ENCODE measurements around the gene TRIM8. TPM values are rescaled to one million over a fixed set of nuclear protein-coding genes. Genes with fewer than 3 reads are reported as not detected.
A peak's percentile ranks its signal among the peaks of the same experiment; 100 is the strongest.

The TRIM8 gene
- total and polyA plus RNA-seq, 2 of the 8 experiments (the other 6 are each of a cell fraction or from before 2014, with no cell fraction given), result 24.9 to 38.8 TPM

DNA sequence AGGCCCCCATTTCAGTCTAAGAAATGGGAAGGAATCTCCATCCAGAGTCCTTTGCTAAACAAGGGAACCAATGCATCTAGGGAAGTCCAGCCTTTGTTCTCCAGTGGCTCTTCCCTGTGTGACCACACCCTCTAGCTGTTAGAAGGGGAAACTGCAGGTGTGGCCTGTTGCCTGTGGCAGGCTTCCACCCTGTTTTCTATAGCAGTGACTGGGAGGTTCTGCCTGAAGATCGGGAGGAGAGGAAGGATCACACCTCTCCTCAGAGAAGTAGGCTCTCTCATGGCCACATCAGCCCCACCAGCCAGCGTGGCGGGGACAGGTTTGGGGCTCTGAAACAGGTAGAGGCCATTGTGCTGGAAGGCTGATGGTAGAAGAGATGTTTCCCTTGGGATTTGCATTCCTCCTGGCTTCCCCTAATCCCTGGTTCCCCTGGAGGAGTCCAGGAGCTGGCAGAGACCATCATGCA is 47.7 kb upstream of the TRIM8 start:
- peaks cover 0 to 2% (median 0%) of the 10 kb centered on the region in 4 experiments; a peak in 1 of 8 replicates for H3K36me3 ChIP-seq (ENCODE audit: control insufficient read depth in 2 of 4, insufficient read depth in 4 of 4, low read length in 3 of 4)
- no peak overlapping the region for H4K5ac ChIP-seq (ENCODE audit: insufficient read length, low read depth, low read length)
- CTCF ChIA-PET (ENCODE audit: partially characterized antibody), result interaction anchor here (0.6 to 6.2 kb wide), 26 partner anchors 9 to 1574 kb away, joined by 3 to 69 read pairs (median 4); partner anchors contain the start of genes SUFU and TRIM8
- no peak overlapping the region for H3K14ac ChIP-seq (ENCODE audit: insufficient read length)
- POLR2A ChIA-PET (ENCODE audit: partially characterized antibody), result no interaction called here
- H4K8ac ChIP-seq (ENCODE audit: extremely low read depth, insufficient read depth, low read length), result no peak overlapping the region
- no peak overlapping the region for H2AFZ ChIP-seq (ENCODE audit: low read length)
- H3K23me2 ChIP-seq (ENCODE audit: low read depth, low read length), result no peaks in the 10 kb centered on the region
- H2AK5ac ChIP-seq (ENCODE audit: low read depth, low read length), result no peak overlapping the region
- no peak overlapping the region for H3K4me2 ChIP-seq (ENCODE audit: insufficient read depth in 1 of 2, low read depth in 2 of 2, low read length in 2 of 2)
- FAIRE-seq (peak; percentile 90), DNase-seq (ENCODE audit: low read depth in 1 of 2, low spot score in 2 of 2) (peak in 1 of 2 experiments; percentile 65)
- 52% methylated on average over 3 of the region's 3 CpGs; no CpG with 5 or more reads in 1 of the 2 experiments for WGBS, 2 experiments (ENCODE audit: extremely low coverage in 1 of 2, insufficient coverage in 1 of 2, insufficient read length in 1 of 2, insufficient replicate concordance in 2 of 2, low coverage in 1 of 2, low lambda C conversion rate in 2 of 2, missing lambda C conversion rate in 1 of 2)
- H2BK12ac ChIP-seq (ENCODE audit: low read depth, low read length), result no peak overlapping the region
- H2BK15ac ChIP-seq (ENCODE audit: low read length), result no peak overlapping the region
- no peak overlapping the region for H3K4ac ChIP-seq (replicated peaks; ENCODE audit: insufficient read length, low read depth, low read length)
- no peak overlapping the region for H3K9ac ChIP-seq (replicated peaks in 1 of 4; ENCODE audit: extremely low read depth in 1 of 4, low read depth in 3 of 4, low read length in 3 of 4)
- H4K20me1 ChIP-seq (replicated peaks in 1 of 2; ENCODE audit: control insufficient read depth in 1 of 2, insufficient read depth in 2 of 2, low read length in 2 of 2), result peaks cover 1% of the 10 kb centered on the region in 2 experiments
- H3K9me3 ChIP-seq (ENCODE audit: insufficient read depth in 2 of 2, low read depth in 1 of 2, low read length in 1 of 2), result no peaks in the 10 kb centered on the region
- no peaks in the 10 kb centered on the region for H3K79me2 ChIP-seq (ENCODE audit: control insufficient read depth in 1 of 2, insufficient read depth in 2 of 2, low read length in 2 of 2)
- no peak overlapping the region for H3K27ac ChIP-seq (ENCODE audit: low read depth, low read length)
- H2BK5ac ChIP-seq (ENCODE audit: low read depth, low read length), result no peak overlapping the region
- peaks cover 0 to 2% (median 0%) of the 10 kb centered on the region in 4 experiments; a peak in 3 of 7 replicates for H3K4me1 ChIP-seq (replicated peaks in 1 of 4; ENCODE audit: control insufficient read depth in 3 of 4, insufficient read depth in 4 of 4, low read length in 3 of 4)
- H3K4me3 ChIP-seq (ENCODE audit: extremely low read depth in 1 of 4, insufficient read depth in 2 of 4, low read depth in 3 of 4, low read length in 4 of 4), result no peak overlapping the region
- H3K56ac ChIP-seq (replicated peaks; ENCODE audit: insufficient read length, low read depth, low read length), result no peak overlapping the region
- H3K23ac ChIP-seq (ENCODE audit: insufficient read length), result no peak overlapping the region
- H3K18ac ChIP-seq (ENCODE audit: extremely low read depth, low read length), result 0 out of 2 replicates have a peak overlapping the region, but pooled peaks have one; percentile 9
- no peaks in the 10 kb centered on the region; a peak in 1 of 7 replicates for H3K27me3 ChIP-seq (replicated peaks in 1 of 4; ENCODE audit: control insufficient read depth in 3 of 4, extremely low read depth in 1 of 4, insufficient read depth in 3 of 4, low read length in 3 of 4)
- no peaks in the 10 kb centered on the region for H3K79me1 ChIP-seq (ENCODE audit: low read depth, low read length)
- no peak overlapping the region for H2BK20ac ChIP-seq (ENCODE audit: low read length)
- H4K91ac ChIP-seq (replicated peaks; ENCODE audit: insufficient read length, low read length), result no peak overlapping the region
- H2BK120ac ChIP-seq (replicated peaks; ENCODE audit: low read depth, low read length), result no peak overlapping the region
- TF ChIP-seq POU5F1 (IDR thresholded peaks at IDR 0.05; ENCODE audit: low read depth, low read length) (no peak), CBX5 (IDR thresholded peaks at IDR 0.05; ENCODE audit: low read depth, low read length) (no peak), E2F6 (IDR thresholded peaks at IDR 0.05) (no peak), NANOG (IDR thresholded peaks at IDR 0.05; ENCODE audit: insufficient read depth, low read depth, low read length, poor library complexity, severe bottlenecking) (no peak), RAD21 (IDR thresholded peaks at IDR 0.05 in 1 of 2, conservative IDR thresholded peaks at IDR 0.05 in 1 of 2; ENCODE audit: low read depth in 2 of 2, low read length in 2 of 2) (peak; percentile 77 to 85), YY1 (IDR thresholded peaks at IDR 0.05; ENCODE audit: low read depth, low read length) (no peak), MAFK (IDR thresholded peaks at IDR 0.05; ENCODE audit: low read depth, low read length) (no peak), RBBP5 (IDR thresholded peaks at IDR 0.05; ENCODE audit: borderline replicate concordance, low read depth, low read length) (no peak), EGR1 (IDR thresholded peaks at IDR 0.05; ENCODE audit: borderline replicate concordance, low read depth, low read length) (no peak), SRF (IDR thresholded peaks at IDR 0.05; ENCODE audit: low read depth, low read length) (no peak), POLR2AphosphoS5 (IDR thresholded peaks at IDR 0.05; ENCODE audit: low read depth, low read length) (no peak)
- TF ChIP-seq, protein P1, sequence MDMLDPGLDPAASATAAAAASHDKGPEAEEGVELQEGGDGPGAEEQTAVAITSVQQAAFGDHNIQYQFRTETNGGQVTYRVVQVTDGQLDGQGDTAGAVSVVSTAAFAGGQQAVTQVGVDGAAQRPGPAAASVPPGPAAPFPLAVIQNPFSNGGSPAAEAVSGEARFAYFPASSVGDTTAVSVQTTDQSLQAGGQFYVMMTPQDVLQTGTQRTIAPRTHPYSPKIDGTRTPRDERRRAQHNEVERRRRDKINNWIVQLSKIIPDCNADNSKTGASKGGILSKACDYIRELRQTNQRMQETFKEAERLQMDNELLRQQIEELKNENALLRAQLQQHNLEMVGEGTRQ (IDR thresholded peaks at IDR 0.05; ENCODE audit: low read length), result no peak
